GM18858 (cell line): Measurements from ENCODE around the gene UAP1L1.
"Not testable (repeated sequence)": the region's sequence is repeated elsewhere in the genome, so short reads cannot be mapped to it uniquely, and the experiment has no call there.

ENCODE experiments used
- ATAC-seq: cut with Tn5 transposase; IDR thresholded peaks from one replicate; pipeline ENCODE4 v1.9.1; 2021; ENCODE audit not compliant: unreplicated experiment

UAP1L1 gene

GRCh38 chr9:137077010-137077747 is at the start of gene UAP1L1:
TSS of gene UAP1L1 (plus strand) at chr9:137077517. CDS start at chr9:137077533, 16 bp downstream.
- no peak for ATAC-seq

GRCh38 chr9:137028263-137029057 is 48.9 kb upstream of the UAP1L1 start:
- no peak for ATAC-seq

- no peak for ATAC-seq
Observed at GRCh38 chr9:137029058-137029936, 48.0 kb upstream of the UAP1L1 start.

- no peak for ATAC-seq
Observed at GRCh38 chr9:137030006-137030405, 47.3 kb upstream of the UAP1L1 start.

- no peak for ATAC-seq
Observed at GRCh38 chr9:137030538-137031527, 46.5 kb upstream of the UAP1L1 start.

GRCh38 chr9:137031904-137032640 is 45.2 kb upstream of the UAP1L1 start, which contains the start of gene FUT7:
TSS of gene FUT7 (minus strand) at chr9:137032088. CDS start at chr9:137031991, 97 bp downstream.
- ATAC-seq, result no peak

GRCh38 chr9:137032858-137033257 is 44.5 kb upstream of the UAP1L1 start:
- ATAC-seq, result no peak

- not testable (repeated sequence) for ATAC-seq
Observed at GRCh38 chr9:137033481-137033880, 43.8 kb upstream of the UAP1L1 start.

- ATAC-seq, result no peak
Observed at GRCh38 chr9:137034039-137034708, 43.1 kb upstream of the UAP1L1 start.

- ATAC-seq, result no peak
Observed at GRCh38 chr9:137034709-137035506, 42.4 kb upstream of the UAP1L1 start.

- no peak for ATAC-seq
Observed at GRCh38 chr9:137035507-137035834, 41.8 kb upstream of the UAP1L1 start.

GRCh38 chr9:137035937-137036336 is 41.4 kb upstream of the UAP1L1 start:
- ATAC-seq, result no peak

- ATAC-seq, result no peak
Observed at GRCh38 chr9:137037035-137037434, 40.3 kb upstream of the UAP1L1 start.

GRCh38 chr9:137037483-137037882 is 39.8 kb upstream of the UAP1L1 start:
- ATAC-seq, result no peak

- no peak for ATAC-seq
Observed at GRCh38 chr9:137038916-137039315, 38.4 kb upstream of the UAP1L1 start.

GRCh38 chr9:137039611-137040366 is 37.5 kb upstream of the UAP1L1 start:
- ATAC-seq, result no peak

- ATAC-seq, result no peak
Observed at GRCh38 chr9:137040568-137040967, 36.7 kb upstream of the UAP1L1 start.
